Gastrocnemius medialis (tissue), 4 donors: ENCODE data around the gene OR2D3.

Source experiments
- CTCF ChIP-seq, 5 experiments: fragments of 450-650 bp in 3 of 5; fragments of 200-600 bp in 2 of 5; sonication (generic) in 2 of 5; IDR thresholded peaks in 4 of 5; conservative IDR thresholded peaks in 1 of 5; 1 replicate in 4 of 5; 2 replicates in 1 of 5; pipeline ENCODE4 v1.5.1; 2016 to 2019; ENCODE audit warnings: antibody characterized with exemption in 5 of 5, mild to moderate bottlenecking in 3 of 5, moderate library complexity in 3 of 5
- POLR2A ChIP-seq, 2 donors: fragments of 450-650 bp; IDR thresholded peaks; one replicate each; pipeline ENCODE4 v1.6.1; 2017; ENCODE audit warnings: antibody characterized with exemption in 2 of 2, mild to moderate bottlenecking in 2 of 2, moderate library complexity in 2 of 2

- no peak for TF ChIP-seq CTCF (IDR thresholded peaks at IDR 0.05 in 4 of 5, conservative IDR thresholded peaks at IDR 0.05 in 1 of 5)
- TF ChIP-seq POLR2A (IDR thresholded peaks at IDR 0.05) = no peak
These were observed 21.2 kb downstream of the OR2D3 start for GRCh38 chr11:6941970-6942369.
